Gastrocnemius medialis (tissue), 4 donors: Measurements from ENCODE around the gene WNT3A. TPM values are rescaled to one million over a fixed set of nuclear protein-coding genes. Genes with fewer than 3 reads are reported as not detected.

ENCODE experiments used
- ATAC-seq, 2 donors: fragments of 150-250 bp; one replicate each; pipeline ENCODE4 v1.9.1; 2016
- DNase-seq, 2 donors: peaks; one replicate each; pipeline ENCODE4 v3.0.0-alpha.2; 2019
- H3K27ac ChIP-seq, 4 donors: fragments of 200-600 bp; sonication (generic); 1 replicate in 1 of 4; 2 replicates in 3 of 4; pipeline ENCODE4 v1.5.1; 2016 to 2018; ENCODE audit warnings: mild to moderate bottlenecking in 2 of 4, moderate library complexity in 1 of 4
- H3K27me3 ChIP-seq, 3 donors: fragments of 200-600 bp; sonication (generic) in 2 of 3; 1 replicate in 1 of 3; 2 replicates in 2 of 3; pipeline versions ENCODE4 v1.5.1 to v1.6.0; 2016 to 2019; ENCODE audit warnings: mild to moderate bottlenecking in 1 of 3, moderate library complexity in 1 of 3
- H3K36me3 ChIP-seq, 2 donors: fragments of 200-600 bp; sonication (generic) in 1 of 2; one replicate each; pipeline ENCODE4 v1.5.1; 2017 to 2018
- H3K4me1 ChIP-seq, 2 donors: fragments of 200-600 bp; sonication (generic) in 1 of 2; one replicate each; pipeline ENCODE4 v1.5.1; 2016 to 2017; ENCODE audit warnings: mild to moderate bottlenecking in 2 of 2
- H3K4me3 ChIP-seq, 4 donors: fragments of 200-600 bp; sonication (generic) in 3 of 4; 1 replicate in 1 of 4; 2 replicates in 3 of 4; pipeline ENCODE4 v1.5.1; 2016 to 2019; ENCODE audit warnings: mild to moderate bottlenecking in 2 of 4
- H3K9me3 ChIP-seq, 3 donors: fragments of 200-600 bp; sonication (generic) in 2 of 3; 1 replicate in 1 of 3; 2 replicates in 2 of 3; pipeline ENCODE4 v1.5.1; 2016 to 2019
- CTCF ChIP-seq, 5 experiments: fragments of 450-650 bp in 3 of 5; fragments of 200-600 bp in 2 of 5; sonication (generic) in 2 of 5; IDR thresholded peaks in 4 of 5; conservative IDR thresholded peaks in 1 of 5; 1 replicate in 4 of 5; 2 replicates in 1 of 5; pipeline ENCODE4 v1.5.1; 2016 to 2019; ENCODE audit warnings: antibody characterized with exemption in 5 of 5, mild to moderate bottlenecking in 3 of 5, moderate library complexity in 3 of 5
- POLR2A ChIP-seq, 2 donors: fragments of 450-650 bp; IDR thresholded peaks; one replicate each; pipeline ENCODE4 v1.6.1; 2017; ENCODE audit warnings: antibody characterized with exemption in 2 of 2, mild to moderate bottlenecking in 2 of 2, moderate library complexity in 2 of 2
- in situ Hi-C, 4 donors: fragments of 200-750 bp; cut with MboI; loops; one replicate each; pipeline versions ENCODE4 v1.15.0 to v1.8.0; 2017; ENCODE audit warnings: low sequenced_read_pairs in 4 of 4
- intact Hi-C: fragments of 100-400 bp; cut with DNase I; formaldehyde crosslinking; loops from one replicate; pipeline ENCODE4 v1.15.1; 2023; ENCODE audit warnings: low total_unique reads
- total RNA-seq, 4 donors: library from RNA; depleted of rRNA; stranded (reverse); fragments of >200 nt; gene quantifications; one replicate each; pipeline versions ENCODE4 v1.1.0 to v1.2.3, GENCODE V29; 2016

Gene WNT3A
- total RNA-seq, 4 donors from 2014 or later = not detected

GRCh38 chr1:228022571-228023293 lies 15.9 kb downstream of the WNT3A start:
- intact Hi-C loops (no loop called here), in situ Hi-C loops (no loop called here)
- Histone ChIP-seq H3K4me3 (no peak overlapping the region), H3K36me3 (no peaks in the 10 kb centered on the region), H3K4me1 (no peaks in the 10 kb centered on the region), H3K27ac (no peak overlapping the region), H3K27me3 (peaks cover 0 to 3% (median 0%) of the 10 kb centered on the region in 3 donors), H3K9me3 (no peaks in the 10 kb centered on the region)
- ATAC-seq = no peak
- DNase-seq = no peak
- TF ChIP-seq CTCF (IDR thresholded peaks at IDR 0.05 in 4 of 5, conservative IDR thresholded peaks at IDR 0.05 in 1 of 5) (no peak), POLR2A (IDR thresholded peaks at IDR 0.05) (no peak)

GRCh38 chr1:228023294-228023639 lies 16.5 kb downstream of the WNT3A start:
- DNase-seq (no peak), ATAC-seq (no peak)
- Histone ChIP-seq H3K4me1 (no peaks in the 10 kb centered on the region), H3K27me3 (peaks cover 0 to 3% (median 0%) of the 10 kb centered on the region in 3 donors), H3K36me3 (no peaks in the 10 kb centered on the region), H3K27ac (no peak overlapping the region), H3K9me3 (no peaks in the 10 kb centered on the region), H3K4me3 (no peak overlapping the region)
- no peak for TF ChIP-seq POLR2A (IDR thresholded peaks at IDR 0.05)
- no peak for TF ChIP-seq CTCF (IDR thresholded peaks at IDR 0.05 in 4 of 5, conservative IDR thresholded peaks at IDR 0.05 in 1 of 5)
- in situ Hi-C loops = no loop called here
- intact Hi-C loops = no loop called here

- H3K4me1 ChIP-seq = no peaks in the 10 kb centered on the region
- no peak overlapping the region for H3K27ac ChIP-seq
- H3K4me3 ChIP-seq = no peak overlapping the region
- ATAC-seq (no peak), DNase-seq (no peak)
- no peak for TF ChIP-seq POLR2A (IDR thresholded peaks at IDR 0.05)
- TF ChIP-seq CTCF (IDR thresholded peaks at IDR 0.05 in 4 of 5, conservative IDR thresholded peaks at IDR 0.05 in 1 of 5) = no peak
- H3K27me3 ChIP-seq = peaks cover 0 to 3% (median 0%) of the 10 kb centered on the region in 3 donors
- intact Hi-C loops (no loop called here), in situ Hi-C loops (no loop called here)
- peaks cover 0 to 5% (median 0%) of the 10 kb centered on the region in 3 donors for H3K9me3 ChIP-seq
- no peaks in the 10 kb centered on the region for H3K36me3 ChIP-seq
These were observed 22.5 kb downstream of the WNT3A start for GRCh38 chr1:228029281-228029680.

GRCh38 chr1:228030451-228031201 lies 23.8 kb downstream of the WNT3A start:
- no peak for TF ChIP-seq POLR2A (IDR thresholded peaks at IDR 0.05)
- TF ChIP-seq CTCF (IDR thresholded peaks at IDR 0.05 in 4 of 5, conservative IDR thresholded peaks at IDR 0.05 in 1 of 5) = no peak
- H3K9me3 ChIP-seq = peaks cover 0 to 5% (median 0%) of the 10 kb centered on the region in 3 donors
- intact Hi-C loops = no loop called here
- no peaks in the 10 kb centered on the region for H3K27me3 ChIP-seq
- in situ Hi-C loops = no loop called here
- DNase-seq (peak in 1 of 2 donors; percentile 3), ATAC-seq (no peak)
- H3K27ac ChIP-seq = no peak overlapping the region
- no peak overlapping the region for H3K4me3 ChIP-seq
- H3K36me3 ChIP-seq = no peaks in the 10 kb centered on the region
- no peaks in the 10 kb centered on the region for H3K4me1 ChIP-seq
